ENCODE results near the gene FAM83F. TPM values are rescaled to one million over a fixed set of nuclear protein-coding genes. Genes with fewer than 3 reads are reported as not detected.
"Not testable (repeated sequence)": the region's sequence is repeated elsewhere in the genome, so short reads cannot be mapped to it uniquely, and the experiment has no call there.

Gene FAM83F
- total RNA-seq, 2 experiments from 2014 or later = 0.03 to 0.11 TPM

GRCh38 chr22:39984746-39985145 is 10.0 kb upstream of the FAM83F start:
- CTCF ChIA-PET = interaction anchor here (1.1 to 1.6 kb wide), 2 partner anchors 40 to 450 kb away, joined by 3 to 4 read pairs; no protein-coding TSS in a partner anchor

GRCh38 chr22:39985383-39986035 is 9.2 kb upstream of the FAM83F start:
- peaks cover 10% of the 10 kb centered on the region for H3K27me3 Mint-ChIP-seq (ENCODE audit: low read depth)
- ChIA-PET CTCF (no interaction called here), POLR2A (no interaction called here)
- no peak overlapping the region for H3K27ac Mint-ChIP-seq
- peaks cover 25% of the 10 kb centered on the region for H3K4me1 Mint-ChIP-seq (ENCODE audit: low read depth)
- peak; percentile 51 for DNase-seq
- peak; percentile 41 for ATAC-seq
- H3K4me3 Mint-ChIP-seq = no peak overlapping the region
- no peaks in the 10 kb centered on the region for H3K9me3 Mint-ChIP-seq (ENCODE audit: insufficient read depth)
- peaks cover 15% of the 10 kb centered on the region for H3K36me3 Mint-ChIP-seq (ENCODE audit: low read depth)

More at GRCh38 chr22:39984746-39985145, 10.0 kb upstream of the FAM83F start:
- H3K36me3 Mint-ChIP-seq (ENCODE audit: low read depth) = peaks cover 20% of the 10 kb centered on the region
- H3K4me3 Mint-ChIP-seq = no peak overlapping the region
- POLR2A ChIA-PET = interaction anchor here (0.8 to 1.7 kb wide), 2 partner anchors 9 to 11 kb away, joined by 4 to 7 read pairs; no protein-coding TSS in a partner anchor
- H3K9me3 Mint-ChIP-seq (ENCODE audit: insufficient read depth) = no peaks in the 10 kb centered on the region
- ATAC-seq = no peak
- no peak for DNase-seq
- H3K27me3 Mint-ChIP-seq (ENCODE audit: low read depth) = peaks cover 9% of the 10 kb centered on the region
- peaks cover 33% of the 10 kb centered on the region for H3K4me1 Mint-ChIP-seq (ENCODE audit: low read depth)
- peak overlapping the region; percentile 33 for H3K27ac Mint-ChIP-seq

DNA sequence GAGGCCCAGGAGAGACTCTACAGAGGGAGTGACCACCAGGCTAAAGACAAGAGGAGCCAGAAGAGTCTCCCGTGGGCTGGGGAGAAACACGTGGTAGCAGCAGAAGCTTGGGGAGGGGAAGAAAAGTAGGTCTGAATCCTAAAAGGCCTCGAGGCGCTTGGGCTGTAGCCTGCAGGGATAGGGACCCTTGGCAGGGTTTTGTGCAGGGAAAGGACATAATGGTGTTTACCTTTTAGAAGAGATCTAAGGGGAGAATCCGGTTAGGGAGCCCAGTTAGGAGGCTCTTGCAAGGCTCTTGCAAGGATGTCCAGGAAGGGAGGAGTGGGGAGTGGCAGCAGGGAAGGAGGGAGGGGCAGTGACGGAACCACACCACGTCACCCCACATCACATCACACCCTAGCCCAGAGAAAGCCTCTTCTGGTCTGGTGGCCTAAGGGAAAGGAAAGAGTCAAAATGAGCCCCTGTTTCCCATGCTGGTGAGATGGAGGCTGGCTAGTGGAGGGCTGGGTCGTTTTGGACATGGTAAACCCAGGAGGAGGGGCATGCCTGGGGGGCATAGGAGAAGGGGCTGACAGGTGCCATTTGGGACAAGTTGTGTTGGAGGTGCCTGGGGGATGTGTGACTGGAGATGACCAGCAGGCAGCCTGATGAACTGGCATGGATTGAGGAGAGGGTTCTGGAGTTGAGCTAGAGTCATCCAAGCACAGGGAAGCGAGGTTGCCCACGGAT is 6.2 kb upstream of the FAM83F start:
- ChIA-PET CTCF (interaction anchor here (1.0 kb wide), 1 partner anchor 92 kb away, joined by 3 read pairs; no protein-coding TSS in a partner anchor), POLR2A (no interaction called here)
- no peak for ATAC-seq

DNA sequence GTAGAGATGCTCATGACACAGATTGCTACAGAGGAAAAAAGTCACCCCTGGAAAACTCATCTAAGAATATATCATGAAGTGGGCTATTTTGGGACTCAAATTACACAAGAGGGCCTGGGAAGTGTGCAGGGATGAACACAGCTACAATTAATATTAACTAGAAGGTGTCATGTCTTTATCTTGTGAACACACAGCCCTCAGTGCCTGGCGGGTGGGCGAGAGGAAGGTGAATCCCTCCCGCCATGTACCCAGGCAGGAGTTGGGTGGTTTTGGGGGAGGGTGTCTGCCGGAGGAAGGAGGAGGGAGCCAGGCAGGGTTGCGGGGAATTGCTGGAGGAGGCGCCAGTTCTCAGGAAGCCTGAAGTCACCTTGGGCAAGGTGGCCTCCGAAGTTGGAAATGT is 5.1 kb upstream of the FAM83F start:
- no peak for ATAC-seq
- Mint-ChIP-seq H3K27me3 (ENCODE audit: low read depth) (peaks cover 34% of the 10 kb centered on the region), H3K4me1 (ENCODE audit: low read depth) (peaks cover 22% of the 10 kb centered on the region), H3K4me3 (no peak overlapping the region), H3K27ac (no peak overlapping the region), H3K36me3 (ENCODE audit: low read depth) (peaks cover 11% of the 10 kb centered on the region), H3K9me3 (ENCODE audit: insufficient read depth) (no peaks in the 10 kb centered on the region)
- no peak for DNase-seq
- CTCF ChIA-PET = no interaction called here
- POLR2A ChIA-PET = interaction anchor here (0.6 kb wide), 1 partner anchor 41 kb away, joined by 3 read pairs; no protein-coding TSS in a partner anchor

More for the DNA sequence above, 6.2 kb upstream of the FAM83F start:
- Mint-ChIP-seq H3K9me3 (ENCODE audit: insufficient read depth) (no peaks in the 10 kb centered on the region), H3K27ac (no peak overlapping the region), H3K4me1 (ENCODE audit: low read depth) (peaks cover 22% of the 10 kb centered on the region), H3K36me3 (ENCODE audit: low read depth) (peaks cover 15% of the 10 kb centered on the region), H3K27me3 (ENCODE audit: low read depth) (peaks cover 27% of the 10 kb centered on the region), H3K4me3 (no peak overlapping the region)
- no peak for DNase-seq

GRCh38 chr22:39990686-39991085 is 4.1 kb upstream of the FAM83F start:
- ATAC-seq (no peak), DNase-seq (no peak)
- Mint-ChIP-seq H3K4me3 (no peak overlapping the region), H3K27ac (no peak overlapping the region), H3K36me3 (ENCODE audit: low read depth) (peaks cover under 1% of the 10 kb centered on the region), H3K4me1 (ENCODE audit: low read depth) (peaks cover 12% of the 10 kb centered on the region), H3K27me3 (ENCODE audit: low read depth) (peaks cover 34% of the 10 kb centered on the region), H3K9me3 (ENCODE audit: insufficient read depth) (no peaks in the 10 kb centered on the region)
- ChIA-PET CTCF (interaction anchor here (0.7 to 1.6 kb wide), 5 partner anchors 30 to 58 kb away, joined by 3 to 4 read pairs (median 3); no protein-coding TSS in a partner anchor), POLR2A (no interaction called here)

- DNase-seq (no peak), ATAC-seq (no peak)
- H3K27ac Mint-ChIP-seq = no peak overlapping the region
- peaks cover 6% of the 10 kb centered on the region for H3K4me1 Mint-ChIP-seq (ENCODE audit: low read depth)
- no peaks in the 10 kb centered on the region for H3K36me3 Mint-ChIP-seq (ENCODE audit: low read depth)
- POLR2A ChIA-PET = no interaction called here
- H3K27me3 Mint-ChIP-seq (ENCODE audit: low read depth) = peaks cover 40% of the 10 kb centered on the region
- CTCF ChIA-PET = interaction anchor here (0.7 to 1.6 kb wide), 6 partner anchors 30 to 59 kb away, joined by 3 to 4 read pairs (median 3); no protein-coding TSS in a partner anchor
- no peak overlapping the region for H3K4me3 Mint-ChIP-seq
- H3K9me3 Mint-ChIP-seq (ENCODE audit: insufficient read depth) = no peaks in the 10 kb centered on the region
Observed at GRCh38 chr22:39991159-39991860, 3.4 kb upstream of the FAM83F start.

GRCh38 chr22:39992088-39992826 is 2.5 kb upstream of the FAM83F start:
- CTCF ChIA-PET = interaction anchor here (1.3 to 1.6 kb wide), 3 partner anchors 33 to 60 kb away, joined by 3 to 4 read pairs (median 4); no protein-coding TSS in a partner anchor

DNA sequence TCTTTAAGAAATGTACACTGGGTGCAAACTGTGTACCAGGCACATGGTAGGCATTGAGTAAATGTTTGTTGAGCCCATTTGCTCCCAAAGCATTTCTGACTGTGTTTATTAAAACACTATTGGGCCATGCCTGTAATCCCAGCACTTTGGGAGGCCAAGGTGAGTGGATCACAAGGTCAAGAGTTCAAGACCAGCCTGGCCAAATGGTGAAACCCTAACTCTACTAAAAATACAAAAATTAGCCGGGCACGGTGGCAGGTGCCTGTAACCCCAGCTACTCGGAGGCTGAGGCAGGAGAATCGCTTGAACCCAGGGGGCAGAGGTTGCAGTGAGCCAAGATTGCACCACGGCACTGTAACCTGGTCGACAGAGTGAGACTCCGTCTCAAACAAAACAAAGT is 1.9 kb upstream of the FAM83F start:
- not testable (repeated sequence) for H3K27ac Mint-ChIP-seq; H3K9me3 Mint-ChIP-seq (ENCODE audit: insufficient read depth); H3K4me1 Mint-ChIP-seq (ENCODE audit: low read depth); ATAC-seq; DNase-seq; H3K36me3 Mint-ChIP-seq (ENCODE audit: low read depth); H3K4me3 Mint-ChIP-seq
- ChIA-PET CTCF (interaction anchor here (1.2 kb wide), 1 partner anchor 459 kb away, joined by 4 read pairs; no protein-coding TSS in a partner anchor), POLR2A (interaction anchor here (1.9 kb wide), 1 partner anchor 9 kb away, joined by 7 read pairs; no protein-coding TSS in a partner anchor)
- H3K27me3 Mint-ChIP-seq (ENCODE audit: low read depth) = peaks cover 51% of the 10 kb centered on the region

More at GRCh38 chr22:39992088-39992826, 2.5 kb upstream of the FAM83F start:
- Mint-ChIP-seq H3K36me3 (ENCODE audit: low read depth) (no peaks in the 10 kb centered on the region), H3K9me3 (ENCODE audit: insufficient read depth) (no peaks in the 10 kb centered on the region), H3K27me3 (ENCODE audit: low read depth) (peaks cover 48% of the 10 kb centered on the region), H3K4me3 (no peak overlapping the region), H3K27ac (no peak overlapping the region), H3K4me1 (ENCODE audit: low read depth) (peaks cover 6% of the 10 kb centered on the region)
- ATAC-seq (no peak), DNase-seq (no peak)
- POLR2A ChIA-PET = no interaction called here

DNA sequence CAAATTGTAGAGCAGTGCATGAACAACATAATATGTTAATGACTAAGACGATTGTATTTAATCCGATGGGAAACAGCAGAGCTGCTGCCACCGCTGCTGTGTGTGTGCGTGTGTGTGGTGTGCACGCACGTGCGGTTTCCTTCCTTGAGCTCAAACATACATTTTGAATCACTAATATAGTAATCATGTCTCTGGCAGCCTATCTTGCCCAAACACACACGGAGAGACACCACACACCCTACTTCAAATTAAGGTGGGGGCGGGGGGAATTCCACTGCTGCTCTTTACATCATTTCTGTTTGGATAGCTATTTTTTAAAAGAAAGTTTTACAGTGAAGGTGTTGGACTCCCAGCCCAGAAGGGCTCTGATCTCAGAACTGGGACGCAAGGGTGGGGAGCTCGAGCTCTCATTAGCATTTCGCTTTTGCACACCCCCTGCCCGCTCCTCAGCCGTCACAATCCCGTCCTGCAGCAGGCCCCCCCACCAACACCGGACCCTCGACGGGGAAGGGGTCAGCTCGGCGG is 651 bp upstream of the FAM83F start:
- CTCF ChIA-PET = interaction anchor here (0.6 to 2.1 kb wide), 7 partner anchors 21 to 460 kb away, joined by 3 to 7 read pairs (median 3); no protein-coding TSS in a partner anchor
- peaks cover 44% of the 10 kb centered on the region for H3K27me3 Mint-ChIP-seq (ENCODE audit: low read depth)

GRCh38 chr22:39995393-39996252 is 869 bp downstream of the FAM83F start:
- Mint-ChIP-seq H3K27me3 (ENCODE audit: low read depth) (peaks cover 45% of the 10 kb centered on the region), H3K4me1 (ENCODE audit: low read depth) (peaks cover 6% of the 10 kb centered on the region)
- CTCF ChIA-PET = interaction anchor here (2.1 kb wide), 1 partner anchor 29 kb away, joined by 7 read pairs; no protein-coding TSS in a partner anchor

More for the DNA sequence above, 651 bp upstream of the FAM83F start:
- Mint-ChIP-seq H3K4me1 (ENCODE audit: low read depth) (peaks cover 6% of the 10 kb centered on the region), H3K9me3 (ENCODE audit: insufficient read depth) (no peaks in the 10 kb centered on the region), H3K4me3 (peak overlapping the region; percentile 6), H3K27ac (no peak overlapping the region), H3K36me3 (ENCODE audit: low read depth) (no peaks in the 10 kb centered on the region)
- POLR2A ChIA-PET = interaction anchor here (0.9 to 1.9 kb wide), 5 partner anchors 10 to 674 kb away, joined by 3 to 7 read pairs (median 3); no protein-coding TSS in a partner anchor
- no peak for ATAC-seq
- DNase-seq = peak; percentile 38

More at GRCh38 chr22:39995393-39996252, 869 bp downstream of the FAM83F start:
- no peak for DNase-seq
- H3K36me3 Mint-ChIP-seq (ENCODE audit: low read depth) = no peaks in the 10 kb centered on the region
- H3K27ac Mint-ChIP-seq = no peak overlapping the region
- no peak overlapping the region for H3K4me3 Mint-ChIP-seq
- H3K9me3 Mint-ChIP-seq (ENCODE audit: insufficient read depth) = no peaks in the 10 kb centered on the region
- POLR2A ChIA-PET = no interaction called here
- ATAC-seq = no peak
